ENCODE measurements around the gene NTRK1. TPM values are rescaled to one million over a fixed set of nuclear protein-coding genes. Genes with fewer than 3 reads are reported as not detected.
A peak's percentile ranks its signal among the peaks of the same experiment; 100 is the strongest.

Gene NTRK1
- total RNA-seq, 2 donors from 2014 or later, result 2.1 to 2.5 TPM

DNA sequence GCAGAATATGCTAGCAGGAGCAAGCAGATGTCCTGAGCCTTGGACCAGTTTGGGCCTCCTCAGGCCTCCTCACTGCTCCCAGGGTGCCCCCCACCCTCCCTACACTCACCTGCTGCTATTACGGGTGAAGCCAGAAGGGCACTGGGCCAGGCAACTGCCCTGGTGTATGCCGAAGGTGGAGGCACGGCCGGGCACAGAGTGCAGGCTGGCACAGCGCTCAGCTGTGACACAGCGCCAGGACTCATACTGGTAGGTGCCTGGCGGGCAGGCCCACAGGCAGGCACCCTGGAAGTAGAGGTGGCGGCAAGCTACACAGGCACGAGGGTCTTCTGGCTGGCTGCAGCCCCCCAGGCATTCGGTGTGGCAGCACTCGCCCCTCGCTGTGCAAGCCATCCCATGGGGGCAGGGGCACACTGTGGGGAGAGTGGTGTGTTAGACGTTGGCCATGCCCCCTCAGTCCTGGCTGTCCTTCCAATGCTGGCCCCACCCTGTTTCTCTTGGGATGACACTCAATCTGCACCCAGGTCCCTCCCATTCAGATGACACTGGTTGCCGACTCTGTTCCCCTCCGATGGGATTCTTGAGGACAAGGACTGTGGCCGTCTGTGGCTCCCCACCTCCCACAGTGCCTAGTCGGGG, 8.8 kb upstream of the NTRK1 start:
- no peak for DNase-seq
- ATAC-seq, result peak; percentile 28 to 39
- intact Hi-C loops (cut with DNase I), result no loop called here

DNA sequence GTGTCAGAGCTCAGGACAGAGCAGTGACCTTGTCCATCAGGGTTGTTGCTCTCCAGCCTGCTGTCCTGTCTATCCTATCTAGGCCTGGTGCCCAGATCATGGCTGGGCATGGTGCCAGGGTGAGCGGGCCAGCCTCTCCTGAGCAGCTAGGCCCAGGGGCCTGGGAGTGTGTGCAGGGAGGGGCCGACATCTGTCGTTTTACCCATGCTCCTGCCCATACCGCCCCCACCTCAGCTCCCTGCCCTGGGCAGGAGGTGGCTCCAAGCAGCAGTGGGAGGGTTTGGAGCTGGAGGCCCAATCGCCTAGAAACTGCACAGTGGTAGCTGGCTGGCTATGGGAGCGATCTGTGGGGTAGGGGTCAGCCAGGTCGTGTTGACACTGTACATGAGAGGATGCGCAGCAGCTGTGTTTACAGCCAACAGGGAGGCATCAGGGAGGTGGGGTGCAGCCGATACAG, 8.2 kb upstream of the NTRK1 start:
- intact Hi-C loops (cut with DNase I), result no loop called here
- DNase-seq, result peak; percentile 63
- ATAC-seq, result peak; percentile 87 to 88

DNA sequence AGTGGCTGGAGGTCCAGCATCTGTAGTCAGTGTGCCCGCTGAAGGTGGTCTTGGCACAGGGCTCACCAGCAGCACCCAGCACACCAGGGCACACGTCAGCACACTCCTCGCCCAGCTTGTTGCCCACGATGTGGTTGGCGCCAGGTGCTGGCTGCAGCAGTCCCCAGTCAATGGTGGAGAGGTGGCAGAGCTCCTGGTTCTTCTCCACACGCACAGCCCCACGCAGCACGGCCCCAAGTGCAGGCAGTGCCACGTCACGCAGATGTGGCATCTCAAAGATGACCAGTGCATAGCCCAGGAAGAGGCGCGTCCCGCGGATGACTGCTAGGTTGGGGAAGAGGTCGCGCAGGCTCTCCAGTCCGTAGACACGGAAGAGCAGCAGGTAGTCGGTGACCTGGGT, 6.9 kb upstream of the NTRK1 start:
- ATAC-seq, result no peak
- intact Hi-C loops (cut with DNase I), result no loop called here
- no peak for DNase-seq

DNA sequence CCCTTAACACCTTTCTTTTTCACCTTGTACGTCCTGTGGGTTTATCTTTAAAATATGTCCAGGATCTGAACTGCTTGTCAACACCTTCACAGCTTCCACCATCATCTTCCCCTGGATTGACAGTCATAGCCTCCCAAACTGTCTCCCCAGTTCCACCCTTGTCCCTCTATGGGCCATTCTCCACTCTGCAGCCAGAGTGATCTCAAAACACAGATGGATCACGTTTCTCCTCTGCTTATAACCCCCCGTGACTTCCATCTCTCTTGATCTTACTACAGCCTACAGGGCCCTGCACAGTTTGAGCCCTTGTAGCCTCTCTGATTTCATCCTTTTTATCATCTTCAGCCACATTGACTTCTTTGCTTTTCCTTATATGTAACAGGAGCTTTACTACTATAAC, 6.0 kb upstream of the NTRK1 start:
- ATAC-seq, result no peak
- intact Hi-C loops (cut with DNase I), result no loop called here

DNA sequence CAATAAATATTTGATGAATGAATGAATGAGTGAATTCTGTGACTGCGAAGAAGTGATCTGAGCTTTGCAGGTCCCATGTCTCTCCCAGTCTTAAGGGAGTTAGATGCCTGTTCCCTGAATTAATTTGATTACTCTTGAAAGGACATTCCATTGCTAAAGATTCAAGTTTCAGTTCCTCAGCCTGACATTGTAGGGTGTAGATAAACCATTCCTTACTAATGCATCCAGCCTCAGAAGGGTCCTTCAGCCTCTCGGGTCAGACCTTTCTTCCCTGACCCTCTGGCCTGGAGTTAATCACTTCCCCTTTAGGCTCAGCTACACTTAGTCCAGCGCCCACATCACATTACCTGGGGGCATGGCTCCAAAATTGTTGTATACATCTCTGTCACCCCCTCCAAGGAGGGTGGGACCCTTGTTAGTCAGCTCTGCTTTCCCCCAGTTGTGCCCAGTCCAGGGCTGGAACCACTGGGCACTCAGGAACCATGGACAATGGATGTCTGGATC, 4.3 kb upstream of the NTRK1 start:
- no peak for DNase-seq
- no peak for ATAC-seq
- intact Hi-C loops (cut with DNase I), result no loop called here

More for the DNA sequence above, 6.0 kb upstream of the NTRK1 start:
- no peak for DNase-seq

DNA sequence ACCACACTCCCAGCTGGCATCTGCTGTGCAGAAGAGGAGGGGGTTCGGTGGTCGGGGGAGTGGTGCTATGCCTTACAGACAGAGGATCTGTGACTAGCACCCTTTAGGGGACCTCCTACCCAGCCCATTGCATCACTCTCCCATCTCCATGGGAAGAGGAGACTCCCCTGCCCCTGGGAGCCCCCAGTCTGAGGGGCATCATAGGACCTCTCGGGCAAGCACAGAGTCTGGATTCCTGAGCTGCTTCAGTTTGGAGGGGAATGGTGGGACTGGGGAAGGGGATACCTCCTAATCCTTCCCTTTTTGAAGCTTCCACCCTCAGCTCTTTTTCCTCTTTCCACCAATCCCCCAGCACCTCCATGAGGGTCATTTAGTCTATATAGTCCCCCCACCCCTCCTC, 3.1 kb upstream of the NTRK1 start:
- DNase-seq (no peak), ATAC-seq (no peak)
- intact Hi-C loops (cut with DNase I), result no loop called here

DNA sequence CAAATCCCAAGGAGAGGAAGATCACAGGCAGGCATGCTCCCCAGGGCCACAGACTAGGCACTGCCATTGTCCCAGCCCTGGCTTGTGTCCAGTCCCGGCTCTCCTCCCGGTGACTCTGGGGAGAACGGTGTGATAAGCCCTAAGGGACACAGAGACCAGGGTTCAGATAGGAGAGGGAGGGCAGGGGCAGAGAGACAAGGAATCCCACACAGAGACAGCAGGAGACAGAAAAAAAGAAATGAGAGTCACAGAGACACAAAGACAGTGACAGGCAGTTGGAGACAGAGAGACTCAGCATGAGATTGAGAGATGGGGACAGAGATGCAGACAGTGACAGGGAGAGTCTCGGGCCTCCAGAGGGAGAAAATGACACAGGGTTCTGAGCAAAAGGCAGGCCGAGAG, 2.1 kb upstream of the NTRK1 start:
- no peak for ATAC-seq
- intact Hi-C loops (cut with DNase I), result no loop called here

DNA sequence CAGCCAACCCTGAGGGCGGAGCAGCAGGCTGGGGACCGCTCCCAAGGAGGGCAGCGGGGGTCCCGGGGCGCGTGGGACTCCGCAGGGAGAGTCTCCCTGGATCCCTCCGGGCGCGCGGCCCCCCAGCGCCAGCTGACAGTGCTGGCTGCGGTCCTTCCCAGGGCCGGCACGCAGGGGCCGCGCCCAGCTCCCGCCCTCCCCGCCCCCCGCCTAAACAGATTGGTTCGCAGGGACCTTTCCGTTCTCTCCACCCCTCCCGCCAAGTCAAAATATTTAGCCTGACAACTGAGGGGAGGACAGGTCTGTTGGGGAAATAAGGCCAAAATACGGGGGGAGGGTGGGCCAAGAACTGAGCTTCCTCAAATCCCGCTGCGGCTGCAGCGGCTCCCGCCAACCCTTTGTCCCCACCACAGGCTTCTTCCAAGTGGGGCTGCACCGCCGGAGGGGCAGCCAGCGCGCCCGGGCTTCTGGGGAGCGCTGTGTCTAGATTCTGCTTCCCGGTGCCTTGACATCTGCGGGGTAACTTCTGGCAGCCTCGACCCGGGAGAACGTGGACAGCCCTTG, 1.6 kb upstream of the NTRK1 start, which contains the start of gene INSRR:
Gene INSRR, minus strand, starts transcription at position 159 of the 564 bp plus-strand sequence. CDS start 496 bp downstream, outside the sequence.
- DNase-seq (no peak), ATAC-seq (peak; percentile 23 to 31)
- intact Hi-C loops (cut with DNase I), result no loop called here

More for the DNA sequence above, 2.1 kb upstream of the NTRK1 start:
- no peak for DNase-seq

DNA sequence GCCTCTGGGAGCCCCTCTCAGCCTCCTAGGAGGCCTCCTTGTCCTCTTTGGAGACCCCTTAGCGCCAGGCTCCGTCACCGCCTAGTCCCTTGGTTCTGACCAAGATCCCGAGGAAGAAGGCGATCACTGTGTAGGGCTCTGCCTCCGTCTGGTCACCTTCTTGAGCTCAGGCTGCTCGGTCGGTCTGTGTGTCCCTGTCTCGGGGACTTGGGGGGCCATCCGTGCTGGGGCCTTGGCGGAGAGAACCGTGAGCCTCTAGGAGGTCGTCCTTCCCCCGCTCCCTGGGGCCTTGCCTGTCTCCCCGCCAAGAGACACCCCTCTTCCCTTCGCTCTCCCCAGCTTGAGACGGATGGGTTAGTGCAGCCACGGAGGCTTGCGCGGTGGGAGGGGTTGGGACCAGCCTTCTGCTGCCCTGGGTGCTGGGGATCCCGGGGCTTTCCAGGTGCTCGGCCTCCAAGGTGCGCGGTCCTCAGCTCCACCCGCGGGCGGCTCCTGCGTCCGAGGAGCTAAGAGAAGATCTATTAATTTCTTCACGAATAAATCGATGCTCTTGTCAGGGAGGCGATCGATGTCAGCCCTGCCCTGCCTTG, 1.0 kb upstream of the NTRK1 start:
- peak; percentile 31 to 45 for ATAC-seq
- no peak for DNase-seq
- intact Hi-C loops (cut with DNase I), result no loop called here

DNA sequence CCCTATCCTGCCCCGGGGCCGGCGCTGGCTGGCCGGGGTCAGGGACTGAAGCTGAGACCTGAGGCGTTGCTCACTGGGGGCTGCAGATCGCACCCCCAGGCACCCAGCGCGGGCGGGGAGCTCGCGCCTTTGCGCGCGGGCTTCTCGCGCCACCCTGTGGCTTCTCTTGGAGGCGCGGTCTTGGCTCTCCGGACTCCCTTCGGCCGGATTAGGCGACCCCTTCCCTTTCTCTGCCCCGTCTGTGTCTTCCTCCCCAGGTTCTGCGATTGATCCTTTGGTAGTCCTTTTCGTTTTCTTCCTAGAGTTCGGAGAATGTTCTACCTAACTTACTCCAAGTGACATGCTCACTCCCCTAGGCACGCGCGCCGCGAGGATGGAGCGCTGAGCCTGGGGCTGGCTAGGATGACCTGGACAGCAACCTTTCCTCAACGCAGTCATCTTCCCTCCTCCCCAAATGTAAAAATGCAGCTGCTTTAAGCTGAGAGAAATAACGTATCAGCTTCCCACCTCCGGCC, 495 bp upstream of the NTRK1 start:
- no peak for DNase-seq
- intact Hi-C loops (cut with DNase I), result no loop called here
- peak; percentile 75 to 85 for ATAC-seq

DNA sequence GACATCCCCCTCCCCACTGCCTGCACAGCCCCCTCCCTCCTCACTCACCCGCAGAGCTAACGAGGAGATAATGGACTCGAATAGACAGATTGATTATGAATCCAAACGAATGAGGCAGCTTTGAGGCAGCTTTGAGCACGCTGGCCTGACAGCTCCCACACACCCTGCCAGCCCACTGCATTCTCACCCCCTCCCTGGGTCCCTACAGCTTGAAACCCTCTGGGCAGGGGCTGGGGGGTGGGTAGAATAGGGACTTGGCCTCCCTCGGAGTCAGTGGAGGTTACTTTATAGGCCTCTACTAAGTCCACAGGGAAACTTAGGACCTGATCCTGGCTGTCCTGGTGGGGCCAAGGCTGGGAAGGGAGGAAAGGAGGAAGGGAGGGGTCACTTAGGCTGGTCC, 1.9 kb downstream of the NTRK1 start:
- ATAC-seq, result no peak
- DNase-seq, result no peak
- intact Hi-C loops (cut with DNase I), result no loop called here

DNA sequence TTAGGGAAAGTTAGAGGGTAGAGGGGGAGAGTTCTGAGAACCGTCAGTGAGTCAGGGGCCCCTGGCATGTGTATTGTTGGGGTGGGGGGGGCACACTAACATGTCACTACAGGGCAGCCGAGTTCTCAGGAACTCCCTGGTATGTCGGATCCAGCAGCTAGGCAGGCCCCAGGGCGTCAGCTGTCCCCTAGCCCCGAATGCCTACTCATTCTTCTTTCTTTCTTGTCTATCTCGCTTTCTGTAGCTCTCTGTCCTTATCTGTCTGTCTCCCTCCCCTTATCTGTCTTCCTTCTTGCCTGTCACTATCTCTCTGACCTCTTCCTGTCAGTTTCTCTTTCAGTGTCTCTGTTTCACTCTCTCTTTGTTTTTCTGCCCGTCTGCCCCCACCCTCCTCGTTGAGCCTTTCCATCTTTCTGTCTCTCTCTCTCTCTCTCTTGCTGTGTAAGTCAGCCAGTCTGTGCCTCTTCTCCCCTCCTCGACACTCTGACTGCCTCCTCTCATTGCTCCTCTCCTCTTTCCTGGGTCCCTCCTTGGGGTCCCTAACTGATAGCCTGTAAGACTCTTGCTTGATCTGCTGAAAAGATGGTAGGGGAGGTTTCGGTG, 2.4 kb downstream of the NTRK1 start:
- intact Hi-C loops (cut with DNase I), result no loop called here
- DNase-seq, result no peak
- no peak for ATAC-seq

DNA sequence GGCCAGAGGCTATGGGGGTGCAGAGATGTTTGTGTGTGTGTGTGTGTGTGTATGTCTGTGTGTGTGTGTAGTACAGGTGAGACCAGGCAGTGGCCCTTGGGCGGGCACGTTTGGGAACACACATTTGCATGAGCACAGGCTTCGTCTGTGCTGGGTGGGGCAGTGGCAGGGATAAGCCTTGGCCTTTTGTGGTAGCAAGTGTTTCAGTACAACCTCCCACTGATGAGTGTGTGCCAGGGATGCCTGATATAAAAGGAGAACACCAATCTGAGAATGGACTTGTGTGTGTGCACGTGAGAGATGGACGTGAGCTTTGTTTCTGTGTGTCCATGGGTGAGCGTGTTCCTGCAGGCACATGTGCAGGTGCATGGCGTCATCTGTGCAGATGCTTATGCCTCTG, 3.0 kb downstream of the NTRK1 start:
- ATAC-seq, result no peak
- no peak for DNase-seq
- intact Hi-C loops (cut with DNase I), result no loop called here

DNA sequence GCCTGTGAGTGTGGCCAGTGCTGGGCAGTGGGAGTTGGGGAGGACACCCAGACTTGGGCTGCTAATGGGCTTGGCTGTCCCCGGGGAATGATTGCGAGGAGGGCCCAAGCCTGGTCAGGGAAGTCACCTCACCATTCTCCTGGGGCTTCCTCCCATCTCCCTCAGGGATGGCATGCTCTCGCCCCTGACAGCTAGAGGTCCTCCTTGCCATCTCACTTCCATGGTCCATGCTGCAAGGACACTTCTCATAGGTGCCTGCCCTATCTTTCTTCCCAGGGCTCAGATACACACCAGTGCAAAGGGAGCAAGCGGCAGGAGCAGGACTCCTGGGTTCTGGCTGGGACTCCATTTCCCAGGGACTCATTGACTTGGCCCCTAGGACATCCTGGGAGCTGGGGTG, 4.1 kb downstream of the NTRK1 start:
- no peak for ATAC-seq
- intact Hi-C loops (cut with DNase I), result no loop called here

DNA sequence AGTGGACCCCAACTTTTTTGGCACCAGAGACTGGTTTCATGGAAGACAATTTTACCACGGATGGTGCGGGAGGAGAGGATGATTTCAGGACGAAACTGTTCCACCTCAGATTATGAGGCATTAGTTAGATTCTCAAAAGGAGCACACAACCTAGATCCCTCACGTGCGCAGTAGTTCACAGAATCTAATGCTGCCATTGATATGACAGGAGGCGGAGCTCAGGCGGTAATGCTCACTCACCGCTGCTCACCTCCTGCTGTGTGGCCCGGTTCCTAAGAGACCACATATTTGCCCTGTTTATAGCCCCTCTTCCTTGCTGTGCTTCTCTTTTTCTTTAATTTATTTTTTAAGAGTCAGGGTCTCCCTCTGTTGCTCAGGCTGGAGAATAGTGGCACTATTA, 4.6 kb downstream of the NTRK1 start:
- no peak for DNase-seq
- intact Hi-C loops (cut with DNase I), result no loop called here
- no peak for ATAC-seq

More for the DNA sequence above, 4.1 kb downstream of the NTRK1 start:
- DNase-seq, result no peak

DNA sequence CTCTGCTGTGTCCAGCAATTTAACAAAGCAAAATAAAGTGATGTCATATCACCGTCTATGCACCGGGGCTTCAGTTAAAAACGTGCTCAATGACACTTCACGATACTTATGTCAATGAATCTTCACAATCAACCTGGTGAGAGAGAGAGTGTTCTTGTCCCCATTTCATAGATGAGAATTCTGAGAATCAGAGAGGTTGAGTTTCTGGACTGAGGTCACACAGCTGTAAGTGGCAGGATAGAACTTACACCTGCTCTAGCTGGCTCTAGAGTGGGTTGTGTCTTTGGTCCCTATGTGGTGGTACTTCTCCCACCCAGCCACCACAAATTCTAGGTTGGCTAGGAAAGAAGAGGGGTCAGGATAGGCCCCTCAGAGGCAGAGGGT, 5.2 kb downstream of the NTRK1 start:
- DNase-seq (no peak), ATAC-seq (no peak)
- intact Hi-C loops (cut with DNase I), result no loop called here

DNA sequence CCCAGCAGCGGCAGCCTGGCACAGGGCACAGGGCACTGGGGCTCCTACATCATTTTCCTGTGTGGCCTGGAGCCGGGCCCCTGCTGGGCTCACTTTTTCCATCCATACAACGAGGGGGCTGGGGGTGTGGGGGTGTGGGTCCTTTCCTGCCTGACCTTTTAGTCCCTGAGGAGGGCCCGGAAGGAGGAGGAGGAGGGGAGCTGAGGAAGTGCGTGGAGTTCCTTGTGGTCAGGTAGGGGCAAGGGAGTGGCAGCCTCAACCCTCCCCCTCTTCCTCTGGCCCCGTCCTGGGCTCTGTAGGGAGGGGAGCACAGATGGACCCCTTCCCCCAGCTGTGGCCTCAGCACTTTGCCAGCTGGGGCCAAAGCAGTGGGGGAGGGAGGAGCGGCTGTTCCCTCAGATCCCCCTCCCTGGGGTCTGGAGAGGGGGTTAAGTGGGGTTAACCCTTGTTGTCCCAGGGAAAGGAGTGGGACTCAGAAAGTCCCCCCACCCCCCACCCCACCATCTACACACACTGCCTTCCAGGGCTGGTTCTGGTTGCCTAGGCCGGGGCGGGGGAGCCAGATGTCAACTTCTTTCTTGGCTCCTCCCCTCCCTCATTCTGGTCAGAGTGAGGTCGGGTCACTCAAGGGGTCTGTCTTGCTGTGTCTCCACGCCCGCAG, 5.7 kb downstream of the NTRK1 start:
- no peak for DNase-seq
- intact Hi-C loops (cut with DNase I), result no loop called here
- ATAC-seq, result no peak

DNA sequence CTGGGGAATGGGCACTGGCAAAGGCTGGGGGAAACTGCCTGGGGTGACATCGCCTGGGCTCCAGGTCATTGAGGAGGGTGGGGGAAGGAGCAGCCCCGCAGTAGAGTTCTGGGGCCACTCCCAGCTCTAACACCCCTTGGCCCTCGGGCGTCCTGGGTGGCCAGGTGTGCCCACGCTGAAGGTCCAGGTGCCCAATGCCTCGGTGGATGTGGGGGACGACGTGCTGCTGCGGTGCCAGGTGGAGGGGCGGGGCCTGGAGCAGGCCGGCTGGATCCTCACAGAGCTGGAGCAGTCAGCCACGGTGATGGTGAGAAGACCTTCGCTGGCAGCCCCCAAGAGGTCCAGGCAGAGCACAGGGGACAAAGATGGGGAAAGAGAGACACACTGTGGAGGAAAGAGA, 7.7 kb downstream of the NTRK1 start:
- intact Hi-C loops (cut with DNase I), result no loop called here
- ATAC-seq (no peak), DNase-seq (no peak)

DNA sequence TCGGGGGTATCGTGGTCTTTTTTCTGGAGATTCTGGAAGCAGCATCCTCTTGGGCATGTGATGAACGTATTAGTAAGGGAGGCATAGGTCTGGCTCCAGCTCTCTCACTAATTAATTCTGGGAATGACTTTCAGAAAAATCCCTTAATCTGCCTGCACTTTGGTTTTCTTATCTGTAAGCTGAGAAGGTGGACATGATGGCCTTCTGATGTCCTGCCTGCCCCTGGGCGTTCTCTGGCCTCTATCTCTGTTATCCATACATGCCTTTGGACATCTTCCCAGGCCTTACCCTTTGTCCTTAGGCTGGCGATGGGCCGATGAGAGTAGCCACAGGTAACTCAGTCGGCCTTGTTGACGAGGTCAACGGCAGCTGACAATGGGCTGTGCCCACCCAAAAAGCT, 8.8 kb downstream of the NTRK1 start:
- intact Hi-C loops (cut with DNase I), result no loop called here

DNA sequence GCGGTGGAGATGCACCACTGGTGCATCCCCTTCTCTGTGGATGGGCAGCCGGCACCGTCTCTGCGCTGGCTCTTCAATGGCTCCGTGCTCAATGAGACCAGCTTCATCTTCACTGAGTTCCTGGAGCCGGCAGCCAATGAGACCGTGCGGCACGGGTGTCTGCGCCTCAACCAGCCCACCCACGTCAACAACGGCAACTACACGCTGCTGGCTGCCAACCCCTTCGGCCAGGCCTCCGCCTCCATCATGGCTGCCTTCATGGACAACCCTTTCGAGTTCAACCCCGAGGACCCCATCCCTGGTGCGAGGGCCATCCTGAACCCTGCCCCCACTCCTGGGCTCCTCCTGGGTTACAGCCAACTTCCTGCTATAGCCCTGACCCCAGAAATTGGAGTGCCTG, 13.0 kb downstream of the NTRK1 start:
- DNase-seq (no peak), ATAC-seq (no peak)
- intact Hi-C loops (cut with DNase I), result no loop called here

More for the DNA sequence above, 8.8 kb downstream of the NTRK1 start:
- DNase-seq, result no peak
- no peak for ATAC-seq
